Measurements from ENCODE around the gene ITGA11.

GRCh38 chr15:68378595-68378994, 53.4 kb downstream of the ITGA11 start:
- TF ChIP-seq ZNF10 (CRISPR knock-in tag; IDR thresholded peaks at IDR 0.05; ENCODE audit: borderline replicate concordance, low read depth) (no peak), TRAFD1 (CRISPR knock-in tag; IDR thresholded peaks at IDR 0.05; ENCODE audit: borderline replicate concordance) (no peak)
